Skin of body (tissue), 2 donors: ENCODE data around the gene BMP6. TPM values are rescaled to one million over a fixed set of nuclear protein-coding genes. Genes with fewer than 3 reads are reported as not detected.

Experiments
- DNase-seq: peaks from one replicate; lab custom pipeline; 2025; lab: John Stamatoyannopoulos, UW
- total RNA-seq: library from RNA; depleted of rRNA; stranded (reverse); fragments of >200 nt; gene quantifications from one replicate; pipeline ENCODE4 v1.2.3, GENCODE V29; 2014

Gene BMP6
- total RNA-seq, 1 donor from 2014 or later: 3.7 TPM

GRCh38 chr6:7719364-7719850 is 6.5 kb upstream of the BMP6 start:
- no peak for DNase-seq

- DNase-seq: no peak
Observed at GRCh38 chr6:7720346-7720745, 5.6 kb upstream of the BMP6 start.

DNA sequence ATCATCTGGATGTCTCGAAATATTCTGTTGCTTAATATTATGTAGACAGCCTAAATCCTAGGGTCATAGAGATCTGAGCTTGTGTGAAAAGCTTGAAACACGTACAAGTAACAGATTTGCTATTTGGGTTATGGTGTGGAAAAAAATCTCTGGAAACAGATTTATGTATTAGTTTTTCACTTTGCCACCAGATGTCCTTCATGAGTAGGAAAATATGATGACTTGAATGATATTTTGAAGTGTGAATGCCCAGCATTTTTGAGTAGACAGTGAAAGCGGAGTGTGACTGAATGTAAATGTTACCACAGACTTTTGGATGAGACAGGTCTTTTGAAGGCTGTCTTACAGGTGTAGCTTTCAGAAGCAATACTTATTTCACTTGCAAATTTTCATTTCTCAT is 4.2 kb upstream of the BMP6 start:
- DNase-seq: peak; percentile 88

- DNase-seq: peak; percentile 77
Observed at GRCh38 chr6:7723041-7723447, 2.9 kb upstream of the BMP6 start.

DNA sequence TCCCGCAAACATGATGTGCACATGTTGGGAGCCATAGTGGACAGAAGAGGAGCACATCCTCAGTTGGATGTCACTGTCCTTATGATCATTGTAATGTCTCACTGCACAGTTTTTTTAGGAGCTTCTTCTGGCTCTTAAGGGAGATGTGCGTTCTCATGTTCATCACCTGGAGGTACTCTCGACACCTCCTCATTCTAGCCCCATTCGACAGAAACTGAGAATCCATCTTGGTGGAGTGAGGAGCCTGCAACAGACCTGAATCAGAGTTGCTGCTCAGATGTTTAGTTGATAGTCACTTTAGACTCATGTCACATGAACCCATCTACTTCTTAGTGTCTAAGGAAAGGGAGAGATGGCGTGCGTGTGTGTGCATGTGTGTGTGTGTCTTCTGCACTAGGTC is 2.3 kb upstream of the BMP6 start:
- no peak for DNase-seq

DNA sequence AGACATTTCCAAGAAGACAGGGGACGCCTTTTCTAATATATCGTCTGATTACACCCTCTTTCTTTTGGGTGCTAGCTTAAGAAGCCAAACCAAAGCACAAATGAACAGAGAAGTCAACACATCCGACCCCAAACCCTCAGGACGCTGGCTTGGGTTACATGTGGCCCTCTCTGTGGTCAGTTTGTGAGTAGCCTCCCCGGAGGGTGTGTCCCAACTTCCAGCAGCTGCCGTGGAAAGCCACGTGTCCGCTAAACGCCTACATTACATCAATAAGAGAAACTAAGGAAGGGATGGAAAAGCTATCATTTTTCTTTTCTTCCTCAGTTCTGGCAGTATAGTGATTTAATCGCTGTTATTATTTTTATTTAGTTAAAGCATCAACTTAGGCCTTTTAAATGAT is 487 bp upstream of the BMP6 start:
- no peak for DNase-seq

GRCh38 chr6:7726416-7727085 is 652 bp downstream of the BMP6 start:
- DNase-seq: no peak

DNA sequence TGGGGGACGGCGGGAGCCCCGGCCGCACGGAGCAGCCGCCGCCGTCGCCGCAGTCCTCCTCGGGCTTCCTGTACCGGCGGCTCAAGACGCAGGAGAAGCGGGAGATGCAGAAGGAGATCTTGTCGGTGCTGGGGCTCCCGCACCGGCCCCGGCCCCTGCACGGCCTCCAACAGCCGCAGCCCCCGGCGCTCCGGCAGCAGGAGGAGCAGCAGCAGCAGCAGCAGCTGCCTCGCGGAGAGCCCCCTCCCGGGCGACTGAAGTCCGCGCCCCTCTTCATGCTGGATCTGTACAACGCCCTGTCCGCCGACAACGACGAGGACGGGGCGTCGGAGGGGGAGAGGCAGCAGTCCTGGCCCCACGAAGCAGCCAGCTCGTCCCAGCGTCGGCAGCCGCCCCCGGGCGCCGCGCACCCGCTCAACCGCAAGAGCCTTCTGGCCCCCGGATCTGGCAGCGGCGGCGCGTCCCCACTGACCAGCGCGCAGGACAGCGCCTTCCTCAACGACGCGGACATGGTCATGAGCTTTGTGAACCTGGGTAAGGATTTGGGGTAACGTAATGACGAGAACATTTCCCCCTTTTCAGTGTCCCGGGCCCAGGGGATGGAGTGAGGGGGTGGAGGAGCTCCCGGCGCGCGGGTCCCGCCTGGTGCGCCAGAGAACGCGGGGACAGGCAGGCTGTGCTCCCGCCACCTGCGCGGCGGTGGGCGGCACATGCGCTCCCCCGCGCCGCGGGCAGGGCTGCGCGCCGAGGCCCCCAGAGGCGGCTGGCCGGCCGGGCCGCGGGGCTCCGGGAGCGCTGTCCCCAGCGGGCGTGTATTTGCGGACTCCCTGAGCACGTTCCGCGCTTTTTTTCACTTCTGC is 1.4 kb downstream of the BMP6 start:
- no peak for DNase-seq

- no peak for DNase-seq
Observed at GRCh38 chr6:7727946-7728854, 2.3 kb downstream of the BMP6 start.

DNA sequence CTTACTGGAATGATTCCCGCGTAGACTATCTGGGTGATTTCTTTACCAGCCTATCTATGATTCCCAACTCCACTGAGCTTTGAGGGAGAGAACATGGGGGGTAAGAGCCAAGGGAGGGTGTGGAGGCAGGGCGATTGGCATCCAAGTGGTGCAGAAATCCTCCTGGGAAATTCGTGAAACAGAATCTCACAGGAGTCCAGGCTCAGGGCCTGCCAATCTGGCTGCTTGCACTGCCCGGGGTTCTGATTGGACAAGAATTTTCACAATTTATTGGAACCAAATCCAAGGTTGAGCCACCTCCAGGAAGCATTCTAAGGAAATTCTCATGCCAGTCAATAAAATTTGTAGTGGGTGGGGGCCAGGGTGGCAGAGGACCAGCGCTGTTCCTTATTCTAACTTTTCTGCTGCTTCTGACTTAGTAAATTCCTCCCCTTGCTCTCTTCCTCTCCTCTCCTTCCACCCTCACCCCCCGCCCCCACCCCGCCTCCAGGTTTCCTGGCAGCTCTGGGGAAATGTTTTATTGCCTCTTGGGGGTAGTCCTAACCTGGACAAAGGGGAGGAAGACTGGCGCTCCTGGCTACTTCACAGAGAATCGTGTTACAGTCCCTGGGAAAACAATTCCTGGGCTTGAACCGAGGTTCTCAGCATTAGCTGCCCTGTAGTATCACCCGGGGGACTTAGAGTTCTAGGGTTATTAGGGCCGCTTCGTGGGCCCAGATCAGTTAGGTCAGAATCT is 3.1 kb downstream of the BMP6 start:
- DNase-seq: no peak

- no peak for DNase-seq
Observed at GRCh38 chr6:7730001-7730783, 4.3 kb downstream of the BMP6 start.

GRCh38 chr6:7730784-7731227 is 4.9 kb downstream of the BMP6 start:
- DNase-seq: no peak

GRCh38 chr6:7731294-7731693 is 5.4 kb downstream of the BMP6 start:
- DNase-seq: no peak

DNA sequence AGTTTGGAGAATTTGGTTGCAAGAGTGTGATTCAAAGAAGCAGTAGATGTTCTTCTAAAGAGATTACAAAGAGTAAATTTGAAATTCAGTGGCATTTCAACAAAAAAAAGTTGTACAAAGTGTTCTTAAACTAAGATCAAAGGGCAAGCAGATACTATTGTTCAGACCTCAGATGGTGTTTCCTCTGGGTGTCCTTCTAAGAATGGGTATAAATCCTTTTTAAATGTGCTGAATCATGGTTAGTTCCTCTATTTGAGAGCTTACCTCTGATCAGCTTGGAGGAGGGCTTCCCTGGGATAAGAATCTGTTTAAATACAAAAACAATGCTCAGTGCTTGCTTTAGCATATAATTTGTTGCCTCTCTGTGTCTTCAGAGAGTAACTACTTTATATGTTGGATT is 6.3 kb downstream of the BMP6 start:
- DNase-seq: no peak

- no peak for DNase-seq
Observed at GRCh38 chr6:7734707-7735383, 8.9 kb downstream of the BMP6 start.

DNA sequence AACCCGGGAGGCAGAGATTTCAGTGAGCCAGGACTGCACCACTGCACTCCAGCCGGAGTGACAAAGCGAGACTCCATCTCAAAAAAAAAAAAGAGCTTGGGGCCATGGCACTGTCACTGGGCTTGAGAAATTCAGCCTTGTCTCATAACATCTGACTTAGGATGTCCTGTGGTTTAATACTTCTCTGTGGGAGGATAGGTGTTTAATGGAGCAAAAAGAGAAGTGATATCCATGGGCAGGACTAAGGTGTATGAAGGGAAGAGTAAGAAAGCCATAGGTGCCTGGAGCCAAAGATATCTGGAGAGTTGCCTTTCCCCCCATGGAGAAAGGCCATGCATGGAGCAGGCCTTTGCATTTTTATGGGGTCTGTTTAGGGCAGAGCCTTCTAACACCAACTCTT is 11.2 kb downstream of the BMP6 start:
- no peak for DNase-seq

GRCh38 chr6:7737867-7738266 is 12.0 kb downstream of the BMP6 start:
- no peak for DNase-seq

GRCh38 chr6:7742223-7742785 is 16.4 kb downstream of the BMP6 start:
- no peak for DNase-seq

GRCh38 chr6:7745942-7746341 is 20.0 kb downstream of the BMP6 start:
- no peak for DNase-seq
